ENCODE measurements around the gene ZC3H12D. TPM values are rescaled to one million over a fixed set of nuclear protein-coding genes. Genes with fewer than 3 reads are reported as not detected.

The ZC3H12D gene
- total and polyA plus RNA-seq, 2 of the 8 experiments (the other 6 are each of a cell fraction or from before 2014, with no cell fraction given) = 0.05 to 0.07 TPM

DNA sequence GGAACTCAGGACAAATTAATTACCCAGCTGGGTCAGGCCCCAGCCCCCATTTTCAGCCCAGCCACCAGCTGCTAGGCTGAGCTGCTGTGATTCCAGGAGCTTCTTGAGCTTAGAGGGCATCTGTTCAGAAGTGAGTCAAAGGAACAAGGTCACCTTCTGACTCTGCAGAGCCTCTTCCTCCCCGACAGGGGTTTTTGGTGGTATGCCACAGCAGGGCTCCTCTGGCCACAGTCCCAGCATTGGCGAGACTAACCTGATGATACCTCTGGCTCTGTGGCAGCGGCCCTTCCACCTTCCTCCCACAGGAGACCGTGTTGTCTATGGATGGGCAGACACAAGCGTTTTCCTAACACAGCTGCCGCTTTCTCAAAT, 39.7 kb downstream of the ZC3H12D start (continued):
- TF ChIP-seq CHD7 (IDR thresholded peaks at IDR 0.05; ENCODE audit: insufficient replicate concordance, low read length) (no peak), SIN3A (conservative IDR thresholded peaks at IDR 0.05 in 1 of 2, IDR thresholded peaks at IDR 0.05 in 1 of 2; ENCODE audit: low read depth in 1 of 2, low read length in 2 of 2) (no peak), JUND (IDR thresholded peaks at IDR 0.05; ENCODE audit: low read length) (no peak), EZH2 (IDR thresholded peaks at IDR 0.05; ENCODE audit: low read depth, low read length, severe bottlenecking) (no peak), RBBP5 (IDR thresholded peaks at IDR 0.05; ENCODE audit: borderline replicate concordance, low read depth, low read length) (no peak), SP2 (IDR thresholded peaks at IDR 0.05; ENCODE audit: low read length) (no peak), SAP30 (IDR thresholded peaks at IDR 0.05; ENCODE audit: insufficient read depth, insufficient replicate concordance, low read length) (no peak)
